Vagina (tissue), 2 donors: ENCODE measurements around the gene AATK.

Experiments
- POLR2A ChIP-seq, 2 donors: fragments of 450-650 bp; IDR thresholded peaks; one replicate each; pipeline ENCODE4 v1.6.1; 2017; ENCODE audit warnings: antibody characterized with exemption in 2 of 2, mild to moderate bottlenecking in 2 of 2, moderate library complexity in 2 of 2
- POLR2AphosphoS5 ChIP-seq, 2 donors: sonication (generic); formaldehyde crosslinking; IDR thresholded peaks; one replicate each; pipeline ENCODE4 v1.9.0; 2017; ENCODE audit warnings: antibody characterized with exemption in 2 of 2, mild to moderate bottlenecking in 2 of 2, low read depth in 1 of 2; ENCODE audit not compliant: insufficient read depth in 1 of 2
- TF ChIP-seq, protein P1 (sequence below), 3 experiments: fragments of 450-650 bp in 2 of 3; fragments of 200-600 bp in 1 of 3; sonication (generic) in 1 of 3; IDR thresholded peaks; one replicate each; pipeline ENCODE4 v1.5.1; 2017 to 2019; ENCODE audit warnings: antibody characterized with exemption in 3 of 3, mild to moderate bottlenecking in 2 of 3, moderate library complexity in 2 of 3

- TF ChIP-seq, protein P1, sequence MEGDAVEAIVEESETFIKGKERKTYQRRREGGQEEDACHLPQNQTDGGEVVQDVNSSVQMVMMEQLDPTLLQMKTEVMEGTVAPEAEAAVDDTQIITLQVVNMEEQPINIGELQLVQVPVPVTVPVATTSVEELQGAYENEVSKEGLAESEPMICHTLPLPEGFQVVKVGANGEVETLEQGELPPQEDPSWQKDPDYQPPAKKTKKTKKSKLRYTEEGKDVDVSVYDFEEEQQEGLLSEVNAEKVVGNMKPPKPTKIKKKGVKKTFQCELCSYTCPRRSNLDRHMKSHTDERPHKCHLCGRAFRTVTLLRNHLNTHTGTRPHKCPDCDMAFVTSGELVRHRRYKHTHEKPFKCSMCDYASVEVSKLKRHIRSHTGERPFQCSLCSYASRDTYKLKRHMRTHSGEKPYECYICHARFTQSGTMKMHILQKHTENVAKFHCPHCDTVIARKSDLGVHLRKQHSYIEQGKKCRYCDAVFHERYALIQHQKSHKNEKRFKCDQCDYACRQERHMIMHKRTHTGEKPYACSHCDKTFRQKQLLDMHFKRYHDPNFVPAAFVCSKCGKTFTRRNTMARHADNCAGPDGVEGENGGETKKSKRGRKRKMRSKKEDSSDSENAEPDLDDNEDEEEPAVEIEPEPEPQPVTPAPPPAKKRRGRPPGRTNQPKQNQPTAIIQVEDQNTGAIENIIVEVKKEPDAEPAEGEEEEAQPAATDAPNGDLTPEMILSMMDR (IDR thresholded peaks at IDR 0.05), result no peak
- TF ChIP-seq POLR2A (IDR thresholded peaks at IDR 0.05), result no peak
- no peak for TF ChIP-seq POLR2AphosphoS5 (IDR thresholded peaks at IDR 0.05; ENCODE audit: insufficient read depth in 1 of 2, low read depth in 1 of 2)
These were observed 22.4 kb upstream of the AATK start for GRCh38 chr17:81188491-81188840.
